Brain microvascular endothelial cell (primary cell): ENCODE measurements around the gene TBXA2R.
"Not testable (repeated sequence)": the region's sequence is repeated elsewhere in the genome, so short reads cannot be mapped to it uniquely, and the experiment has no call there.

ENCODE experiments used
- DNase-seq: peaks from one replicate; pipeline ENCODE4 v3.0.0-alpha.2; 2020
- H3K27ac ChIP-seq: fragments of 250-450 bp; sonication (Bioruptor Pico); 2 replicates; pipeline ENCODE4 v1.5.1; 2020; ENCODE audit warnings: mild to moderate bottlenecking, moderate library complexity
- H3K27me3 ChIP-seq: fragments of 250-450 bp; sonication (Bioruptor Pico); replicated peaks from 2 replicates; pipeline ENCODE4 v1.5.1; 2020; ENCODE audit warnings: mild to moderate bottlenecking
- H3K36me3 ChIP-seq: fragments of 250-450 bp; sonication (Bioruptor Pico); replicated peaks from 2 replicates; pipeline ENCODE4 v1.5.1; 2020; ENCODE audit warnings: mild to moderate bottlenecking
- H3K4me3 ChIP-seq: 2 replicates; pipeline ENCODE4 v1.5.1; 2011; ENCODE audit warnings: low read depth, mild to moderate bottlenecking, control low read depth, low read length, moderate library complexity
- CTCF ChIP-seq: IDR thresholded peaks from 2 replicates; pipeline ENCODE4 v1.5.1; 2011; ENCODE audit warnings: low read depth, mild to moderate bottlenecking, moderate library complexity, low read length, control low read depth, inconsistent platforms; ENCODE audit errors: missing control alignments
- in situ Hi-C: cut with HindIII; loops from 2 replicates; pipeline ENCODE4 v1.10.0; 2017; ENCODE audit warnings: low sequenced_read_pairs, low pct_ligation_motif_present

TBXA2R gene

GRCh38 chr19:3632098-3632497, 25.4 kb upstream of the TBXA2R start:
- Histone ChIP-seq H3K4me3 (no peak overlapping the region), H3K27ac (no peak overlapping the region), H3K36me3 (peaks cover 17% of the 10 kb centered on the region), H3K27me3 (no peaks in the 10 kb centered on the region)
- DNase-seq: no peak
- in situ Hi-C loops: no loop called here
- no peak for TF ChIP-seq CTCF

- in situ Hi-C loops: no loop called here
- DNase-seq: no peak
- no peaks in the 10 kb centered on the region for H3K27me3 ChIP-seq
- peaks cover 13% of the 10 kb centered on the region for H3K36me3 ChIP-seq
- no peak overlapping the region for H3K4me3 ChIP-seq
- H3K27ac ChIP-seq: no peak overlapping the region
- no peak for TF ChIP-seq CTCF
Observed at GRCh38 chr19:3631053-3631861, 24.6 kb upstream of the TBXA2R start.

- H3K27me3 ChIP-seq, H3K4me3 ChIP-seq, DNase-seq, in situ Hi-C loops, H3K27ac ChIP-seq: not testable (repeated sequence)
- peaks cover 13% of the 10 kb centered on the region for H3K36me3 ChIP-seq
Observed at GRCh38 chr19:3628766-3629165, 22.1 kb upstream of the TBXA2R start.

- no peak for TF ChIP-seq CTCF
- no peak for DNase-seq
- Histone ChIP-seq H3K27ac (no peak overlapping the region), H3K4me3 (peak overlapping the region; percentile 15), H3K36me3 (peaks cover 11% of the 10 kb centered on the region), H3K27me3 (no peaks in the 10 kb centered on the region)
- in situ Hi-C loops: no loop called here
Observed at GRCh38 chr19:3627351-3627723, 20.7 kb upstream of the TBXA2R start.

- Histone ChIP-seq H3K4me3 (peak within 1 kb of the TSS; percentile 86), H3K36me3 (peaks cover 10% of the 10 kb centered on the region), H3K27ac (peak within 1 kb of the TSS; percentile 89), H3K27me3 (no peaks in the 10 kb centered on the region)
- in situ Hi-C loops: no loop called here
- no peak for TF ChIP-seq CTCF
- DNase-seq: peak; percentile 97
Observed at GRCh38 chr19:3626473-3627350, 20.0 kb upstream of the TBXA2R start, which contains the start of gene CACTIN. Gene CACTIN, minus strand, starts transcription at chr19:3626790. Its CDS starts 28 bp downstream, at chr19:3626762.

GRCh38 chr19:3625996-3626472, 19.4 kb upstream of the TBXA2R start:
- no peaks in the 10 kb centered on the region for H3K27me3 ChIP-seq
- peaks cover 14% of the 10 kb centered on the region for H3K36me3 ChIP-seq
- no peak for DNase-seq
- H3K4me3 ChIP-seq: peak overlapping the region; percentile 86
- TF ChIP-seq CTCF: no peak
- in situ Hi-C loops: no loop called here
- H3K27ac ChIP-seq: peak overlapping the region; percentile 89
